Right cardiac atrium (tissue), 5 donors: Measurements from ENCODE around the gene NDUFA11. TPM values are rescaled to one million over a fixed set of nuclear protein-coding genes. Genes with fewer than 3 reads are reported as not detected.

Experiments
- ATAC-seq, 2 donors: fragments of 200-7000 bp; cut with Tn5 transposase; one replicate each; pipeline versions ENCODE4 v1.8.0 to v1.9.1; 2020; ENCODE audit warnings: moderate library complexity in 2 of 2, mild to moderate bottlenecking in 1 of 2
- DNase-seq, 3 donors: peaks; one replicate each; pipeline ENCODE4 v3.0.0-alpha.2; 2020
- H3K27ac ChIP-seq: one replicate; pipeline ENCODE4 v1.5.1; 2013; ENCODE audit warnings: mild to moderate bottlenecking, low read length, control low read depth, moderate library complexity
- H3K27me3 ChIP-seq: one replicate; pipeline ENCODE4 v1.6.1; 2013; ENCODE audit not compliant: control insufficient read depth, insufficient read depth
- H3K4me1 ChIP-seq: one replicate; pipeline ENCODE4 v1.6.1; 2013; ENCODE audit warnings: low read length; ENCODE audit not compliant: control insufficient read depth, insufficient read depth
- H3K4me3 ChIP-seq: one replicate; pipeline ENCODE4 v1.5.1; 2013; ENCODE audit warnings: low read length, control low read depth
- H3K9me3 ChIP-seq: one replicate; pipeline ENCODE4 v1.6.1; 2013; ENCODE audit warnings: low read length; ENCODE audit not compliant: control insufficient read depth
- WGBS: extraction: QIAGEN DNeasy Blood & Tissue Kit; methylation state at CpG from one replicate; pipeline ENCODE4 v1.1.7; 2013; 5-methylcytosine and 5-hydroxymethylcytosine counted together
- intact Hi-C, 4 donors: fragments of 100-400 bp; cut with DNase I; formaldehyde crosslinking; loops; one replicate each; pipeline versions ENCODE4 v1.11.0 to v1.14.0; 2022 to 2023
- long read RNA-seq, 4 donors: library from polyadenylated mRNA; unstranded; transcript quantifications; one replicate each; pipeline ENCODE4 v2.0.0, GENCODE V29; 2020 to 2021
- polyA plus RNA-seq: library from polyadenylated mRNA; stranded (reverse); fragments of 200-250 nt; gene quantifications from one replicate; pipeline ENCODE4 v1.2.3, GENCODE V29; 2013
- total RNA-seq, 4 donors: library from RNA; stranded (reverse); fragmentation: NEBNext Ultra II Directional; extraction: Animal tissue kit (Norgen Biotek cat#: 25700); gene quantifications; one replicate each; pipeline ENCODE4 v1.2.1, GENCODE V29; 2021
- donor health status: healthy with polysubstance abuse.
- donor health status: DM: no; HTN: yes; CAD: no.
- donor health status: DM: no; HTN: no; CAD: no.
- donor health status: DM: no; HTN: yes; CAD: no; lungs with severe emphysema.
- donor health status: DM: yes; HTN: yes; CAD: no.

The NDUFA11 gene
- total RNA-seq (100 to 1,000 TPM; 515 to 756 (median 624) TPM), polyA plus RNA-seq (1,214 TPM)
- long read RNA-seq, donor 1, transcript NDUFA11-205 (3 exons, 2,154 nt), result minor isoform, 6 of 235 reads
- long read RNA-seq, donor 1, transcript NDUFA11-201 (4 exons, 539 nt), result major isoform, 217 of 235 reads
- long read RNA-seq, donor 1, partial matches to known transcripts, result 8 of 235 reads
- long read RNA-seq, donor 1, other reads (novel, unspliced or antisense), result 3 of 235 reads
- long read RNA-seq, donor 2, transcript NDUFA11-201 (4 exons, 539 nt), result major isoform, 396 of 478 reads
- long read RNA-seq, donor 2, transcript NDUFA11-204 (2 exons, 403 nt), result minor isoform, 7 of 478 reads
- long read RNA-seq, donor 2, transcript NDUFA11-205 (3 exons, 2,154 nt), result minor isoform, 8 of 478 reads
- long read RNA-seq, donor 2, partial matches to known transcripts, result 56 of 478 reads
- long read RNA-seq, donor 2, other reads (novel, unspliced or antisense), result 6 of 478 reads
- long read RNA-seq, donor 3, transcript NDUFA11-205 (3 exons, 2,154 nt), result minor isoform, 8 of 199 reads
- long read RNA-seq, donor 3, transcript NDUFA11-204 (2 exons, 403 nt), result minor isoform, 6 of 199 reads
- long read RNA-seq, donor 3, transcript NDUFA11-201 (4 exons, 539 nt), result major isoform, 132 of 199 reads
- long read RNA-seq, donor 3, partial matches to known transcripts, result 16 of 199 reads
- long read RNA-seq, donor 3, other reads (novel, unspliced or antisense), result 34 of 199 reads
- long read RNA-seq, donor 4, transcript NDUFA11-205 (3 exons, 2,154 nt), result minor isoform, 9 of 275 reads
- long read RNA-seq, donor 4, transcript NDUFA11-201 (4 exons, 539 nt), result major isoform, 223 of 275 reads
- long read RNA-seq, donor 4, partial matches to known transcripts, result 2 of 275 reads
- long read RNA-seq, donor 4, other reads (novel, unspliced or antisense), result 39 of 275 reads

GRCh38 chr19:5903624-5904351 is at the start of gene NDUFA11:
TSS of gene NDUFA11 (minus strand) at chr19:5903790. CDS start at chr19:5903708, 82 bp downstream.
- peak within 1 kb of the TSS; percentile 76 for H3K4me3 ChIP-seq
- DNase-seq, result peak; percentile 98 to 99 (median 99)
- H3K27ac ChIP-seq, result peak within 1 kb of the TSS; percentile 78
- intact Hi-C loops, result loop anchor here in 1 of 4 donors (10.0 kb wide), 1 partner anchor 51 kb away; no protein-coding TSS in a partner anchor
- WGBS, result under 1% methylated on average over 57 of the region's 57 CpGs
- H3K9me3 ChIP-seq, result no peaks in the 10 kb centered on the region
- ATAC-seq, result peak; percentile 89 to 90
- no peaks in the 10 kb centered on the region for H3K4me1 ChIP-seq
- H3K27me3 ChIP-seq, result no peaks in the 10 kb centered on the region

GRCh38 chr19:5953030-5953589 is 49.5 kb upstream of the NDUFA11 start:
- 56% methylated on average over 5 of the region's 5 CpGs for WGBS
- no peak for DNase-seq

DNA sequence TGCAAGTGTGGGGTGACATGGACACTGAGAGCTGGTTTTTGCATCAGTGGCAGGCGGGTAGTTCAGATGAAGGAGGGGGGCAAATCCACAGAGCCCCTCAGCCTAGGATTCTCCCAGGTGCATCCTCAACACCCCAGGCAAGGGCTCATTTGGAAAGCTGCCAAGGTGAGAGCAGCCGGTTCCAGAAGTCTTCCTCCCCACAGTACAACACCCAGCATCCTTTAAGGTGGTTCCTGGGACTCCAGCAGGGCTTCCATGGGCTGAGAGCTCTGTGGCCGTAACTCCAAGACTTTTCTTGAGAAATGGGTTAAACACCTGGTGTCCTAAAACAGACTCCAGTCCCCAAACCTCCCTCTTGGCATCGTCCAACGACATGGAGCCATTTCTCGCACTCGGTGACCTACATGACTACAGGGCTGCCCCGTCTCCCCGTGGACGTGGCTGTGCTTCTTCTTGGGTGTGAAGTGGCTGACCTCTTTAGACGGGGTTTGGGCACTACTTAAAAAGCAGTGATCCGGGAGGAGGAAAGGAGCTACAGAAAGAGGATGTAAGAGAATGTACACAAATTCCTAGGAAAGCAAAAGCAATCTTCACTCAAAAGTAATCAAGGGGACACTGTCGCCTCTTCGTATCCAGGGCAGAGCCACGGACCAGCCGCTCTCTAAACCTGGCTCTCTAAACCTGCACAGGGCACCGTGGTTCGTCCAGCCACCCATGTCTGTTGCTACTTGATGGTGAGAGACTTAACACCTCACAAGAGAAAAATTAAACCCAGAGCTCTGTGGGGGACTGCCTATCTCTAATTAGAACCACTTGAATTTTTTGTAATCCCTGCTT is 48.8 kb upstream of the NDUFA11 start:
- DNase-seq (peak in 2 of 3 donors; percentile 33), ATAC-seq (no peak)
- H3K27me3 ChIP-seq, result no peaks in the 10 kb centered on the region
- 50% methylated on average over 18 of the region's 18 CpGs for WGBS
- peak overlapping the region; percentile 37 for H3K27ac ChIP-seq
- H3K9me3 ChIP-seq, result no peaks in the 10 kb centered on the region
- H3K4me1 ChIP-seq, result peaks cover 34% of the 10 kb centered on the region
- intact Hi-C loops, result loop anchor here in 2 of 4 donors (5.0 to 10.0 kb wide), 2 partner anchors 40 to 48 kb away; partner anchors contain the start of genes CAPS (in 1 of the 2), NDUFA11 (in 1 of the 2) and VMAC (in 1 of the 2)
- no peak overlapping the region for H3K4me3 ChIP-seq

More at GRCh38 chr19:5953030-5953589, 49.5 kb upstream of the NDUFA11 start:
- no peak for ATAC-seq
- Histone ChIP-seq H3K27me3 (no peaks in the 10 kb centered on the region), H3K9me3 (no peaks in the 10 kb centered on the region), H3K4me1 (peaks cover 34% of the 10 kb centered on the region), H3K4me3 (no peak overlapping the region), H3K27ac (no peak overlapping the region)
- intact Hi-C loops, result loop anchor here in 2 of 4 donors (5.0 to 10.0 kb wide), 2 partner anchors 41 to 48 kb away; partner anchors contain the start of genes CAPS (in 1 of the 2), NDUFA11 (in 1 of the 2) and VMAC (in 1 of the 2)

DNA sequence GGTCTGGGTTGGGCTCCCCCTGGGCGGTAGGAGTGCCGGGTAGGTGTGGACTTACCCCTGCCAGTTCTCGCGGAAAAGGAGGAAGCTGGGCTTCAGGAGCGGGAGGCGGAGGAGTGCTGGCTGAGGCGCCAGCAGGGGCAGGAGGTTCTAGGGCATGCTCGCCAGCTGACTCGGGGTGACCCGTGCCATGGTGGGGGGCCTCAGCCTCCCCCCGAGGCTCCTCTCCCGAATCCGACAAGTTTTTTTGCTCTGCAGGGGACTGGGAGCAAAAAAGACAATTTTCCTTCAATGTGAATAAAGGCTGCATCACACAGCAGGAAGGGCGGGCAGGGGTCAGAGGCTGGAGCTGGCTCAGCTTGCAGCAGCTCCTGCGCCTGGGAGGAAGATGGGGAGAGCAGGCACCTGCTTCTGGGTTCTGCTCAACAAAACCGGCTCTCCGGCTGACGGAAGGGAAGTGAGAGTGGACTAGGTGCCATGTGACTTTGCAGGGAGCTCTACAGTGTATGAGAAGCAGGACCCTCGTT is 47.8 kb upstream of the NDUFA11 start:
- Histone ChIP-seq H3K9me3 (no peaks in the 10 kb centered on the region), H3K27ac (peak overlapping the region; percentile 14), H3K27me3 (no peaks in the 10 kb centered on the region), H3K4me1 (peaks cover 34% of the 10 kb centered on the region), H3K4me3 (no peak overlapping the region)
- peak in 2 of 3 donors; percentile 54 to 73 for DNase-seq
- intact Hi-C loops, result loop anchor here in 2 of 4 donors (5.0 to 10.0 kb wide), 2 partner anchors 39 to 47 kb away; partner anchors contain the start of genes CAPS (in 1 of the 2), NDUFA11 (in 1 of the 2) and VMAC (in 1 of the 2)
- 43% methylated on average over 19 of the region's 19 CpGs for WGBS
- ATAC-seq, result peak; percentile 15 to 41

GRCh38 chr19:5950741-5951140 is 47.2 kb upstream of the NDUFA11 start:
- no peak for ATAC-seq
- peaks cover 34% of the 10 kb centered on the region for H3K4me1 ChIP-seq
- peak in 1 of 3 donors; percentile 3 for DNase-seq
- intact Hi-C loops, result loop anchor here in 2 of 4 donors (5.0 to 10.0 kb wide), 2 partner anchors 38 to 46 kb away; partner anchors contain the start of genes CAPS (in 1 of the 2), NDUFA11 (in 1 of the 2) and VMAC (in 1 of the 2)
- WGBS, result 54% methylated on average over 3 of the region's 3 CpGs
- H3K27ac ChIP-seq, result no peak overlapping the region
- no peaks in the 10 kb centered on the region for H3K9me3 ChIP-seq
- no peaks in the 10 kb centered on the region for H3K27me3 ChIP-seq
- H3K4me3 ChIP-seq, result no peak overlapping the region

GRCh38 chr19:5949792-5950305 is 46.3 kb upstream of the NDUFA11 start:
- 75% methylated on average over 13 of the region's 13 CpGs for WGBS
- no peaks in the 10 kb centered on the region for H3K9me3 ChIP-seq
- H3K27me3 ChIP-seq, result no peaks in the 10 kb centered on the region
- H3K4me3 ChIP-seq, result no peak overlapping the region
- H3K4me1 ChIP-seq, result peaks cover 34% of the 10 kb centered on the region
- intact Hi-C loops, result loop anchor here in 2 of 4 donors (5.0 to 10.0 kb wide), 2 partner anchors 38 to 45 kb away; partner anchors contain the start of genes CAPS (in 1 of the 2), NDUFA11 (in 1 of the 2) and VMAC (in 1 of the 2)
- peak in 1 of 2 donors; percentile 3 for ATAC-seq
- DNase-seq, result peak in 2 of 3 donors; percentile 70 to 72
- H3K27ac ChIP-seq, result peak overlapping the region; percentile 8

- Histone ChIP-seq H3K27ac (no peak overlapping the region), H3K4me1 (peaks cover 35% of the 10 kb centered on the region), H3K4me3 (no peak overlapping the region), H3K27me3 (no peaks in the 10 kb centered on the region), H3K9me3 (no peaks in the 10 kb centered on the region)
- WGBS, result 64% methylated on average over 13 of the region's 13 CpGs
- DNase-seq (peak in 2 of 3 donors; percentile 14 to 15), ATAC-seq (no peak)
- intact Hi-C loops, result no loop called here
Observed at GRCh38 chr19:5948752-5949564, 45.4 kb upstream of the NDUFA11 start.

- ATAC-seq (peak; percentile 56 to 59), DNase-seq (peak; percentile 75 to 88 (median 87))
- Histone ChIP-seq H3K27me3 (no peaks in the 10 kb centered on the region), H3K4me3 (no peak overlapping the region), H3K27ac (peak overlapping the region; percentile 0), H3K9me3 (no peaks in the 10 kb centered on the region), H3K4me1 (peaks cover 30% of the 10 kb centered on the region)
- intact Hi-C loops, result no loop called here
- 26% methylated on average over 13 of the region's 13 CpGs for WGBS
Observed at GRCh38 chr19:5947435-5947834, 43.8 kb upstream of the NDUFA11 start.
